Activated B cell treated with CpG ODN at 0.5 μM for 24 hours (primary cell): ENCODE measurements around the gene PORCN. TPM values are rescaled to one million over a fixed set of nuclear protein-coding genes. Genes with fewer than 3 reads are reported as not detected.

Source experiments
- ATAC-seq: fragments of 200-7000 bp; cut with Tn5 transposase; one replicate; pipeline ENCODE4 v1.10.0; 2021; ENCODE audit warnings: low read depth, mild to moderate bottlenecking, moderate library complexity
- CTCF ChIA-PET: fragments of 350-600 bp; sonication (Branson Sonifier 250); formaldehyde crosslinking; loops from one replicate; lab custom pipeline; 2021; ENCODE audit warnings: antibody characterized with exemption; lab: Charles Lee
- POLR2A ChIA-PET: fragments of 350-600 bp; sonication (Branson Sonifier 250); formaldehyde crosslinking; loops from one replicate; lab custom pipeline; 2021; ENCODE audit warnings: antibody characterized with exemption; lab: Charles Lee
- DNase-seq: peaks from one replicate; pipeline ENCODE4 v3.0.0; 2022
- H3K27ac Mint-ChIP-seq: one replicate; pipeline ENCODE4 v1.8.0; 2020; ENCODE audit warnings: mixed read lengths
- H3K27me3 Mint-ChIP-seq: one replicate; pipeline ENCODE4 v1.8.0; 2021; ENCODE audit warnings: mixed read lengths
- H3K36me3 Mint-ChIP-seq: one replicate; pipeline ENCODE4 v1.8.0; 2021; ENCODE audit warnings: low read depth, mixed read lengths
- H3K4me1 Mint-ChIP-seq: one replicate; pipeline ENCODE4 v1.8.0; 2021; ENCODE audit warnings: mixed read lengths
- H3K4me3 Mint-ChIP-seq: one replicate; pipeline ENCODE4 v1.8.0; 2020; ENCODE audit warnings: mild to moderate bottlenecking, mixed read lengths
- H3K9me3 Mint-ChIP-seq: one replicate; pipeline ENCODE4 v1.8.0; 2020; ENCODE audit warnings: mixed read lengths
- intact Hi-C: fragments of 100-400 bp; cut with micrococcal nuclease; formaldehyde crosslinking; loops from one replicate; pipeline ENCODE4 v1.15.1; 2024
- total RNA-seq: library from RNA; stranded (reverse); gene quantifications from 2 replicates; pipeline ENCODE4 v1.2.3, GENCODE V29; 2022
- TF ChIP-seq, protein P1 (sequence below): fragments of 200-600 bp; IDR thresholded peaks from one replicate; pipeline ENCODE4 v1.8.0; 2022; ENCODE audit warnings: antibody characterized with exemption, mild to moderate bottlenecking

Gene PORCN
- total RNA-seq, 1 donor from 2014 or later: 9.8 TPM

DNA sequence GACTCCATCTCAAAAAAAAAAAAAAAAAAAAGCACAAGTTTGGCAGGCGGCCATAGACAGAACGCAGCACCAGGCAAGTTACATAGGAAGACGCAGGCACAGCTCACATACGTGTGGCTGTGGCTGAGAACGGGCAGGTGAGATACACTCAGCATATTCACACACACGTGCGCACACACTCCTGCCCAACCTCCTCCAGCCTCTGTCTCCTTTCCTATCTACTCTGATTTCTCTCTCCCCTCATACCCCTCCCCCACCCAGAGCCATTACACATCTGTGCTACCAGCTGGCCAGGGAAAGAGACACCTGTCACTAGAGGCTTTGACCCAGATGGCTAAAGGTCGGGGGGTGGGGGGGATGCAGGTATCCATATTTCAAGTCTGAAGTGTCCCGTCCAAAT, 36.6 kb upstream of the PORCN start:
- Mint-ChIP-seq H3K27me3 (no peaks in the 10 kb centered on the region), H3K27ac (no peak overlapping the region), H3K4me3 (no peak overlapping the region), H3K4me1 (peaks cover 22% of the 10 kb centered on the region), H3K9me3 (no peaks in the 10 kb centered on the region), H3K36me3 (peaks cover 11% of the 10 kb centered on the region)
- ATAC-seq (no peak), DNase-seq (no peak)
- TF ChIP-seq, protein P1, sequence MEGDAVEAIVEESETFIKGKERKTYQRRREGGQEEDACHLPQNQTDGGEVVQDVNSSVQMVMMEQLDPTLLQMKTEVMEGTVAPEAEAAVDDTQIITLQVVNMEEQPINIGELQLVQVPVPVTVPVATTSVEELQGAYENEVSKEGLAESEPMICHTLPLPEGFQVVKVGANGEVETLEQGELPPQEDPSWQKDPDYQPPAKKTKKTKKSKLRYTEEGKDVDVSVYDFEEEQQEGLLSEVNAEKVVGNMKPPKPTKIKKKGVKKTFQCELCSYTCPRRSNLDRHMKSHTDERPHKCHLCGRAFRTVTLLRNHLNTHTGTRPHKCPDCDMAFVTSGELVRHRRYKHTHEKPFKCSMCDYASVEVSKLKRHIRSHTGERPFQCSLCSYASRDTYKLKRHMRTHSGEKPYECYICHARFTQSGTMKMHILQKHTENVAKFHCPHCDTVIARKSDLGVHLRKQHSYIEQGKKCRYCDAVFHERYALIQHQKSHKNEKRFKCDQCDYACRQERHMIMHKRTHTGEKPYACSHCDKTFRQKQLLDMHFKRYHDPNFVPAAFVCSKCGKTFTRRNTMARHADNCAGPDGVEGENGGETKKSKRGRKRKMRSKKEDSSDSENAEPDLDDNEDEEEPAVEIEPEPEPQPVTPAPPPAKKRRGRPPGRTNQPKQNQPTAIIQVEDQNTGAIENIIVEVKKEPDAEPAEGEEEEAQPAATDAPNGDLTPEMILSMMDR: no peak
- ChIA-PET CTCF (no interaction called here), POLR2A (interaction anchor here (0.6 kb wide), 1 partner anchor 11 kb away, joined by 4 read pairs; no protein-coding TSS in a partner anchor)
- intact Hi-C loops: no loop called here

DNA sequence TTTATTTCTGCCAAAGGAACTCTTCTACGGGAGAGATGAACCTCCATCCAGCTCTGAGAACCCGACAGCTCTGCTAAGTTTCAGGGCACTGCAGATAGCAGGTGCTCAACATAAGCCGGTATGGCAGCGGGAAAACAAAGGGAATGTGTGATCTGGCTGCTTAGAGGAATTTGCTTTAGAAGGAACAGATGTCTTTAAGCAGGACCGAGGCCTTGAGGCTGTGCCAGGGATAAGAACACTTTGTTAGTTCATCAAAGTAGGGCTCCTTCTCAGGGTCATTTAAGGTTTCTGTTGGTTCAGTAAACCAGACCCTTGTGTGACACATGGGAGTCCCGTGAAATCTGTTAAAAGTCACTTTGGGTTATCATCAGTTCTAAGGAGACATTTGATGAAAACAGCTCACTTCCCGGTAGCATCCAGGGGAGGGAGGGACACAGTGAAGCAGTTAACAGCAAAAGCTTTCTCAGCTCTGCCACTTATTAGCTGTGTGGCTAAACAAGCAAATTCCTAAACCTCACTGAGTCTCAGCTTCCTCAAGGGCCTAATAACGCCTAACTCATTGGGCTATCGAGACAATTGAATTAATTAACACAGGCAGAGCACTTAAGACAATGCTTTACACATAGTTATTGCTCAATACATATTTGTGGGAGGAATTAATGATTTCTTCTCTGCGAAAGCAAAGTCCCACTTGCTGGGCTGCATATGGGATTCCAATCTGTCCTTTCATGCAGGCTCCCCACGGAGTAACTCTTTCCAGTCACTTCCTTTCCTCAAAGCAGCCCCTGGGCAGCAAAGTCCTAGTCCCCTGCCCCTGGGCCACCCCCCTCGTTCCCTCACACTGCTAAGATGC, 35.7 kb upstream of the PORCN start:
- Mint-ChIP-seq H3K4me1 (peaks cover 26% of the 10 kb centered on the region), H3K27me3 (no peaks in the 10 kb centered on the region), H3K36me3 (peaks cover 17% of the 10 kb centered on the region), H3K4me3 (no peak overlapping the region), H3K27ac (no peak overlapping the region), H3K9me3 (no peaks in the 10 kb centered on the region)
- CTCF ChIA-PET: interaction anchor here (1.1 kb wide), 1 partner anchor 67 kb away, joined by 4 read pairs; no protein-coding TSS in a partner anchor
- intact Hi-C loops: no loop called here
- DNase-seq (no peak), ATAC-seq (no peak)
- POLR2A ChIA-PET: no interaction called here
- TF ChIP-seq, protein P1: no peak

DNA sequence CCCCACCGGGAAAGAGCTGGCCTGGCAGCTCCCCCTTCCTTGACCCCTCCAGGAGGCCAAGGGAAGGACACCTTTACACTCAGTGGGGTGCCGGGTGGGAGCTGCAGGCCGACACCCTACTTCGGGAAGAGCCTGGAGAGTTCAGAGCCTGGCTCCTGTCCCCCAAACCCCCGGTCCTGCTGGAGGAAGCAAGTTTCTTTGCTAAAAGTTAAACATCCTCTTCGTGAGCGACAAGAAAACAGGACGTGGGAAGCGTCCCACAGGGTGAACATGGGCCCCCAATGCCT, 35.1 kb upstream of the PORCN start:
- Mint-ChIP-seq H3K4me3 (no peak overlapping the region), H3K9me3 (no peaks in the 10 kb centered on the region), H3K27me3 (no peaks in the 10 kb centered on the region), H3K4me1 (peaks cover 28% of the 10 kb centered on the region), H3K36me3 (peaks cover 22% of the 10 kb centered on the region), H3K27ac (no peak overlapping the region)
- intact Hi-C loops: no loop called here
- ATAC-seq (no peak), DNase-seq (no peak)
- ChIA-PET CTCF (interaction anchor here (1.1 kb wide), 1 partner anchor 66 kb away, joined by 4 read pairs; no protein-coding TSS in a partner anchor), POLR2A (interaction anchor here (1.7 kb wide), 1 partner anchor 66 kb away, joined by 6 read pairs; no protein-coding TSS in a partner anchor)
- TF ChIP-seq, protein P1: no peak

DNA sequence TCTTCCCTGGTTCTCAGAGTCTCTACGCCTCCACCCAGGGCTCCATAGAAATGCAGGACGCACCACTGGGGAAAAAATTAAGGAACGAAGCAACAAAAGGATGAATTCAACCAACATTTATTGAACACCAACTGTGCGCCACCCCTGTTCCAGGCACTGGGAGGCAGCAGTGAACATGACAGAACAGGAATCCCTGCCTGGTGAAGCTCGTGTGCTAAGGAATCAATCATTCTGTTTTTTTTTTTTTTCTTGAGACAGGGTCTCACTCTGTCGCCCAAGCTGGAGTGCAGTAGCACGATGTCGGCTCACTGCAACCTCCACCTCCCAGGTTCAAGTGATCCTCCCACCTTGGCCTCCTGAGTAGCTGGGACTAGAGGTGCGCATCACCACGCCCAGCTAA, 34.7 kb upstream of the PORCN start:
- TF ChIP-seq, protein P1: no peak
- CTCF ChIA-PET: interaction anchor here (0.8 to 1.1 kb wide), 2 partner anchors 34 to 66 kb away, joined by 4 read pairs; no protein-coding TSS in a partner anchor
- no peaks in the 10 kb centered on the region for H3K27me3 Mint-ChIP-seq
- peaks cover 21% of the 10 kb centered on the region for H3K36me3 Mint-ChIP-seq
- H3K4me1 Mint-ChIP-seq: peaks cover 28% of the 10 kb centered on the region
- POLR2A ChIA-PET: interaction anchor here (1.1 to 1.7 kb wide), 2 partner anchors 34 to 66 kb away, joined by 6 read pairs; partner anchors contain the start of gene PORCN
- no peak for DNase-seq
- no peak overlapping the region for H3K27ac Mint-ChIP-seq
- no peak overlapping the region for H3K4me3 Mint-ChIP-seq
- intact Hi-C loops: no loop called here
- ATAC-seq: no peak
- H3K9me3 Mint-ChIP-seq: no peaks in the 10 kb centered on the region

DNA sequence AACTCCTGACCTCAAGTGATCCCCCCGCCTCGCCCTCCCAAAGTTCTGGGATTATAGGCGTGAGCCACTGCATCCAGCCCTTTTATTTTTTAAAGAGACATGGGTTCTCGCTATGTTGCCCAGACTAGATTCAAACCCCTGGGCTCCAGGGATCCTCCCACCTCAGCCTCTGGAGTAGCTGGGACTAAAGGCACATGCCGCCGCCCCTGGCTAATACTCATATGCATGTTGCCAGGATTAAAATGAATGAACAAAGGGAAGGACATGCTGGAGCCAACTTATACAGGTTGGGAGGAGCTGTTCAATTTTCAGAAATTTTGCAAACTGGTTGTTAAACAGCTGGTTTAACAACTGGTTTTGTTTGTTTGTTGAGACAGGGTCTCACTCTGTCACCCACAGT, 34.2 kb upstream of the PORCN start:
- Mint-ChIP-seq H3K36me3 (peaks cover 24% of the 10 kb centered on the region), H3K27ac (no peak overlapping the region), H3K4me1 (peaks cover 25% of the 10 kb centered on the region), H3K4me3 (no peak overlapping the region), H3K27me3 (no peaks in the 10 kb centered on the region), H3K9me3 (no peaks in the 10 kb centered on the region)
- no peak for DNase-seq
- intact Hi-C loops: no loop called here
- CTCF ChIA-PET: interaction anchor here (0.8 kb wide), 1 partner anchor 33 kb away, joined by 4 read pairs; no protein-coding TSS in a partner anchor
- TF ChIP-seq, protein P1: no peak
- POLR2A ChIA-PET: interaction anchor here (1.1 to 1.7 kb wide), 2 partner anchors 34 to 65 kb away, joined by 6 read pairs; partner anchors contain the start of gene PORCN
- ATAC-seq: no peak
